Measurements from ENCODE around the gene FSTL4.

DNA sequence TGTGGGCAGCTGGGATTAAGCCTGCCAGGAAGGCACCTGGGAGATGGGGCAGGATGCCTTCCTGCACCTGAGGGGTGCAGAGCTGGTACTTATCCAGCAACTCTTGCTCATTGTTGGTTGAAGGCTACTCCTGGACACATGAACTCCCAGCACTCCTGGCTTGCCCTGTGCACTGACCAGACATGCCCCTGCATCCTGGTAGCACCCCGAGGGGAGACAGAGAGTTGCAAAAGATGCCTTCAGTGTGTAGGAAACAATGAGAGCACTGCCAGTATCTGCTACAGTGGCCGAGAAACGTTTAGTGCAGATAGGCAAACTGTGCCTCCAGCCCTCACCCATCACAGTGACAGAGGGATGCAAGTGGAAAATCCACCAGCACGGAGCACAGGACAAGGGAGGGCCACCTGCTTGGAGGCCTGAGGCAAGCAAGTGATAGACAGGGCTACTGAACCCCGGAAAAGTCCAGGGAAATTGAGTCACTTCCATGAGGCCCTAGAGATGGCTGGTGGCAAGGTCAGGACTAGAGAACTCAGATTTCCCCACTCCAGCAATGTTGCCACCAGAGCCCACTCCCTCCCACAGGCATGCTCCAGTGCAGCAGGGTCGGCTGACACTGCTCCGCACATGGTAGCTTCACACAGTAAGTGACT, 171.1 kb downstream of the FSTL4 start:
- TF ChIP-seq POLR2A (IDR thresholded peaks at IDR 0.05): no peak
- TF ChIP-seq, protein P1, sequence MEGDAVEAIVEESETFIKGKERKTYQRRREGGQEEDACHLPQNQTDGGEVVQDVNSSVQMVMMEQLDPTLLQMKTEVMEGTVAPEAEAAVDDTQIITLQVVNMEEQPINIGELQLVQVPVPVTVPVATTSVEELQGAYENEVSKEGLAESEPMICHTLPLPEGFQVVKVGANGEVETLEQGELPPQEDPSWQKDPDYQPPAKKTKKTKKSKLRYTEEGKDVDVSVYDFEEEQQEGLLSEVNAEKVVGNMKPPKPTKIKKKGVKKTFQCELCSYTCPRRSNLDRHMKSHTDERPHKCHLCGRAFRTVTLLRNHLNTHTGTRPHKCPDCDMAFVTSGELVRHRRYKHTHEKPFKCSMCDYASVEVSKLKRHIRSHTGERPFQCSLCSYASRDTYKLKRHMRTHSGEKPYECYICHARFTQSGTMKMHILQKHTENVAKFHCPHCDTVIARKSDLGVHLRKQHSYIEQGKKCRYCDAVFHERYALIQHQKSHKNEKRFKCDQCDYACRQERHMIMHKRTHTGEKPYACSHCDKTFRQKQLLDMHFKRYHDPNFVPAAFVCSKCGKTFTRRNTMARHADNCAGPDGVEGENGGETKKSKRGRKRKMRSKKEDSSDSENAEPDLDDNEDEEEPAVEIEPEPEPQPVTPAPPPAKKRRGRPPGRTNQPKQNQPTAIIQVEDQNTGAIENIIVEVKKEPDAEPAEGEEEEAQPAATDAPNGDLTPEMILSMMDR (IDR thresholded peaks at IDR 0.05): no peak
- no peak for TF ChIP-seq EP300 (IDR thresholded peaks at IDR 0.05)

All from ovary (tissue), 3 donors.